ENCODE measurements around the gene NR1I3. TPM values are rescaled to one million over a fixed set of nuclear protein-coding genes. Genes with fewer than 3 reads are reported as not detected.

NR1I3 gene
- total RNA-seq (2021) (not detected in 2 replicates), Bru-seq, nascent RNA (not detected), BruChase-seq, experiment 1, labeled RNA remaining after a 2-hour chase (not detected), BruChase-seq, experiment 2, labeled RNA remaining after a 6-hour chase (not detected)
- long read RNA-seq, result 0 reads

- Histone ChIP-seq H3K4me2 (no peak within 1 kb of the TSS), H3K9me3 (ENCODE audit: insufficient read depth, low read depth) (no peaks in the 10 kb centered on the region), H3K27ac (no peak within 1 kb of the TSS), H3K36me3 (ENCODE audit: low read depth) (no peaks in the 10 kb centered on the region), H3F3A (ENCODE audit: insufficient read depth, low read depth) (peaks cover 5% of the 10 kb centered on the region; the same call in 1 of the 2 replicates), H3K4me1 (replicated peaks; ENCODE audit: insufficient read depth) (0 out of 2 replicates have a peak, but pooled peaks cover 5% of the 10 kb centered on the region), H3K27me3 (ENCODE audit: insufficient read depth, low read depth) (no peaks in the 10 kb centered on the region), H3K79me2 (ENCODE audit: low read depth) (no peaks in the 10 kb centered on the region), H4K20me1 (ENCODE audit: insufficient read depth) (no peaks in the 10 kb centered on the region), H3K9me2 (ENCODE audit: insufficient read depth) (no peaks in the 10 kb centered on the region), H3K4me3 (no peak within 1 kb of the TSS), H2AFZ (no peak within 1 kb of the TSS)
- TF ChIP-seq CTCF (conservative IDR thresholded peaks at IDR 0.05) (no peak), EZH2 (IDR thresholded peaks at IDR 0.05; ENCODE audit: low read depth) (no peak)
- BruUV-seq (replicated peaks), result no TSS peak
- intact Hi-C loops (cut with micrococcal nuclease; ENCODE audit: unreplicated experiment), result no loop called here
- CTCF ChIA-PET, result interaction anchor here (0.7 kb wide), 1 partner anchor 31 kb away, joined by 4 read pairs; no protein-coding TSS in a partner anchor
- no peak for DNase-seq
- POLR2A ChIA-PET (ENCODE audit: unreplicated experiment), result no interaction called here
These were observed at the start of gene NR1I3 for GRCh38 chr1:161238039-161238473. Gene NR1I3 (minus strand): TSS chr1:161238203. CDS start chr1:161236565, 1,638 bp downstream.

GRCh38 chr1:161287482-161288054, 49.6 kb upstream of the NR1I3 start:
- ChIA-PET CTCF (no interaction called here), POLR2A (ENCODE audit: unreplicated experiment) (no interaction called here)
- H3K79me2 ChIP-seq (ENCODE audit: low read depth), result no peaks in the 10 kb centered on the region
- H3K27me3 ChIP-seq (ENCODE audit: insufficient read depth, low read depth), result peaks cover 45% of the 10 kb centered on the region
- intact Hi-C loops (cut with micrococcal nuclease; ENCODE audit: unreplicated experiment), result no loop called here
- H3K4me3 ChIP-seq, result no peak overlapping the region
- no peaks in the 10 kb centered on the region for H3K9me2 ChIP-seq (ENCODE audit: insufficient read depth)
- H3F3A ChIP-seq (ENCODE audit: insufficient read depth, low read depth), result no peaks in the 10 kb centered on the region
- H2AFZ ChIP-seq, result no peak overlapping the region
- H4K20me1 ChIP-seq (ENCODE audit: insufficient read depth), result no peaks in the 10 kb centered on the region
- no peak for TF ChIP-seq CTCF (conservative IDR thresholded peaks at IDR 0.05)
- no peak for TF ChIP-seq EZH2 (IDR thresholded peaks at IDR 0.05; ENCODE audit: low read depth)
- H3K4me2 ChIP-seq, result no peak overlapping the region
- H3K27ac ChIP-seq, result no peak overlapping the region
- no peaks in the 10 kb centered on the region for H3K36me3 ChIP-seq (ENCODE audit: low read depth)
- no TSS peak for BruUV-seq (replicated peaks)
- no peak for DNase-seq
- no peaks in the 10 kb centered on the region for H3K4me1 ChIP-seq (replicated peaks; ENCODE audit: insufficient read depth)
- no peaks in the 10 kb centered on the region for H3K9me3 ChIP-seq (ENCODE audit: insufficient read depth, low read depth)

GRCh38 chr1:161285521-161285920, 47.5 kb upstream of the NR1I3 start:
- no peaks in the 10 kb centered on the region for H3K36me3 ChIP-seq (ENCODE audit: low read depth)
- DNase-seq, result no peak
- H3K9me2 ChIP-seq (ENCODE audit: insufficient read depth), result no peaks in the 10 kb centered on the region
- CTCF ChIA-PET, result no interaction called here
- H3K4me1 ChIP-seq (replicated peaks; ENCODE audit: insufficient read depth), result no peaks in the 10 kb centered on the region
- H3K79me2 ChIP-seq (ENCODE audit: low read depth), result no peaks in the 10 kb centered on the region
- no TSS peak for BruUV-seq (replicated peaks)
- no peaks in the 10 kb centered on the region for H3F3A ChIP-seq (ENCODE audit: insufficient read depth, low read depth)
- no peak overlapping the region for H3K4me3 ChIP-seq
- no peak overlapping the region for H3K4me2 ChIP-seq
- no peak overlapping the region for H2AFZ ChIP-seq
- H3K9me3 ChIP-seq (ENCODE audit: insufficient read depth, low read depth), result no peaks in the 10 kb centered on the region
- no peaks in the 10 kb centered on the region for H4K20me1 ChIP-seq (ENCODE audit: insufficient read depth)
- POLR2A ChIA-PET (ENCODE audit: unreplicated experiment), result interaction anchor here (0.6 kb wide), 1 partner anchor 149 kb away, joined by 4 read pairs; no protein-coding TSS in a partner anchor
- TF ChIP-seq CTCF (conservative IDR thresholded peaks at IDR 0.05) (no peak), EZH2 (IDR thresholded peaks at IDR 0.05; ENCODE audit: low read depth) (no peak)
- intact Hi-C loops (cut with micrococcal nuclease; ENCODE audit: unreplicated experiment), result no loop called here
- H3K27ac ChIP-seq, result no peak overlapping the region
- peaks cover 48% of the 10 kb centered on the region for H3K27me3 ChIP-seq (ENCODE audit: insufficient read depth, low read depth)

Data from PC-9 (cell line).